ENCODE data around the gene FAM50B. TPM values are rescaled to one million over a fixed set of nuclear protein-coding genes. Genes with fewer than 3 reads are reported as not detected.

Gene FAM50B
- total RNA-seq, 4 donors from 2014 or later: 4.6 to 12.9 (median 11.8) TPM

- no peak overlapping the region for H3K27ac ChIP-seq
- 81 to 89% methylated on average over 3 to 9 of the region's 9 CpGs for WGBS, 2 donors
- H3K9me3 ChIP-seq: no peaks in the 10 kb centered on the region
- H3K4me3 ChIP-seq: no peak overlapping the region
- H3K27me3 ChIP-seq: peaks cover 0 to 44% (median 0%) of the 10 kb centered on the region in 4 donors
- TF ChIP-seq POLR2A (IDR thresholded peaks at IDR 0.05) (no peak), CTCF (IDR thresholded peaks at IDR 0.05) (no peak)
- no peaks in the 10 kb centered on the region for H3K4me1 ChIP-seq
- intact Hi-C loops (cut with DNase I): no loop called here
- H3K36me3 ChIP-seq: no peaks in the 10 kb centered on the region
- no peak for DNase-seq
These were observed 49.9 kb downstream of the FAM50B start for GRCh38 chr6:3899061-3899460.

- DNase-seq: no peak
- 50 to 75% methylated on average over 4 to 14 of the region's 14 CpGs for WGBS, 2 donors
- no peaks in the 10 kb centered on the region for H3K36me3 ChIP-seq
- no peaks in the 10 kb centered on the region for H3K9me3 ChIP-seq
- no peak overlapping the region for H3K4me3 ChIP-seq
- H3K27me3 ChIP-seq: peaks cover 0 to 46% (median 0%) of the 10 kb centered on the region in 4 donors
- no peak for TF ChIP-seq POLR2A (IDR thresholded peaks at IDR 0.05)
- no peak for TF ChIP-seq CTCF (IDR thresholded peaks at IDR 0.05)
- intact Hi-C loops (cut with DNase I): no loop called here
- no peaks in the 10 kb centered on the region for H3K4me1 ChIP-seq
- no peak overlapping the region for H3K27ac ChIP-seq
These were observed 50.8 kb downstream of the FAM50B start for GRCh38 chr6:3899970-3900439.

Other genes with a start within 250 kb of the FAM50B start
- 10 to 100 TPM; 12.1 to 58.0 (median 24.0) TPM for gene PXDC1, start 97.7 kb upstream of the FAM50B start, total RNA-seq
- gene FAM217A, start 229.8 kb downstream of the FAM50B start, total RNA-seq: not detected

Data from esophagus squamous epithelium (tissue), 5 donors.